Measurements from ENCODE around the gene BRD3. TPM values are rescaled to one million over a fixed set of nuclear protein-coding genes. Genes with fewer than 3 reads are reported as not detected.

BRD3 gene
- total RNA-seq, 1 donor = 6.9 TPM

- Histone ChIP-seq H3K27ac (ENCODE audit: low read depth, low read length) (peak overlapping the region; percentile 23), H3K4me1 (ENCODE audit: insufficient read depth, low read length) (peaks cover 44% of the 10 kb centered on the region), H3K79me2 (ENCODE audit: insufficient read depth, low read length) (peaks cover 99% of the 10 kb centered on the region), H3K36me3 (ENCODE audit: insufficient read depth, low read length) (no peaks in the 10 kb centered on the region), H3K27me3 (ENCODE audit: insufficient read depth, low read length) (no peaks in the 10 kb centered on the region), H3K9me3 (ENCODE audit: low read depth, low read length) (no peaks in the 10 kb centered on the region), H3K4me2 (ENCODE audit: insufficient read depth, low read length) (no peak overlapping the region), H3K4me3 (ENCODE audit: insufficient read depth, low read length) (no peak overlapping the region), H4K20me1 (ENCODE audit: insufficient read depth, low read length) (peaks cover 74% of the 10 kb centered on the region), H2AFZ (ENCODE audit: low read length) (no peak overlapping the region)
- DNase-seq (ENCODE audit: insufficient read length, low spot score, missing footprints) = peak; percentile 81
- TF ChIP-seq CTCF (IDR thresholded peaks at IDR 0.05; ENCODE audit: extremely low read depth, low read depth, low read length) = no peak
These were observed 7.3 kb downstream of the BRD3 start for GRCh38 chr9:134060546-134060945.

- Histone ChIP-seq H4K20me1 (ENCODE audit: insufficient read depth, low read length) (peaks cover 74% of the 10 kb centered on the region), H2AFZ (ENCODE audit: low read length) (no peak overlapping the region), H3K4me3 (ENCODE audit: insufficient read depth, low read length) (no peak overlapping the region), H3K4me2 (ENCODE audit: insufficient read depth, low read length) (no peak overlapping the region), H3K27me3 (ENCODE audit: insufficient read depth, low read length) (no peaks in the 10 kb centered on the region), H3K79me2 (ENCODE audit: insufficient read depth, low read length) (peaks cover 99% of the 10 kb centered on the region), H3K9me3 (ENCODE audit: low read depth, low read length) (no peaks in the 10 kb centered on the region), H3K4me1 (ENCODE audit: insufficient read depth, low read length) (peaks cover 42% of the 10 kb centered on the region), H3K36me3 (ENCODE audit: insufficient read depth, low read length) (no peaks in the 10 kb centered on the region), H3K27ac (ENCODE audit: low read depth, low read length) (peak overlapping the region; percentile 53)
- peak; percentile 94 for DNase-seq (ENCODE audit: insufficient read length, low spot score, missing footprints)
- TF ChIP-seq CTCF (IDR thresholded peaks at IDR 0.05; ENCODE audit: extremely low read depth, low read depth, low read length) = no peak
These were observed 8.0 kb downstream of the BRD3 start for GRCh38 chr9:134059661-134060395.

GRCh38 chr9:134059188-134059641 is 8.6 kb downstream of the BRD3 start:
- Histone ChIP-seq H3K4me3 (ENCODE audit: insufficient read depth, low read length) (no peak overlapping the region), H3K4me2 (ENCODE audit: insufficient read depth, low read length) (peak overlapping the region; percentile 23), H3K27me3 (ENCODE audit: insufficient read depth, low read length) (no peaks in the 10 kb centered on the region), H3K36me3 (ENCODE audit: insufficient read depth, low read length) (no peaks in the 10 kb centered on the region), H3K4me1 (ENCODE audit: insufficient read depth, low read length) (peaks cover 42% of the 10 kb centered on the region), H3K9me3 (ENCODE audit: low read depth, low read length) (no peaks in the 10 kb centered on the region), H3K79me2 (ENCODE audit: insufficient read depth, low read length) (peaks cover 99% of the 10 kb centered on the region), H2AFZ (ENCODE audit: low read length) (no peak overlapping the region), H3K27ac (ENCODE audit: low read depth, low read length) (peak overlapping the region; percentile 53), H4K20me1 (ENCODE audit: insufficient read depth, low read length) (peaks cover 78% of the 10 kb centered on the region)
- TF ChIP-seq CTCF (IDR thresholded peaks at IDR 0.05; ENCODE audit: extremely low read depth, low read depth, low read length) = no peak
- no peak for DNase-seq (ENCODE audit: insufficient read length, low spot score, missing footprints)

- Histone ChIP-seq H3K4me1 (ENCODE audit: insufficient read depth, low read length) (peaks cover 42% of the 10 kb centered on the region), H3K36me3 (ENCODE audit: insufficient read depth, low read length) (no peaks in the 10 kb centered on the region), H3K79me2 (ENCODE audit: insufficient read depth, low read length) (peaks cover 100% of the 10 kb centered on the region), H3K27ac (ENCODE audit: low read depth, low read length) (peak overlapping the region; percentile 4), H3K9me3 (ENCODE audit: low read depth, low read length) (no peaks in the 10 kb centered on the region), H2AFZ (ENCODE audit: low read length) (no peak overlapping the region), H3K4me2 (ENCODE audit: insufficient read depth, low read length) (peak overlapping the region; percentile 23), H4K20me1 (ENCODE audit: insufficient read depth, low read length) (peaks cover 77% of the 10 kb centered on the region), H3K27me3 (ENCODE audit: insufficient read depth, low read length) (no peaks in the 10 kb centered on the region), H3K4me3 (ENCODE audit: insufficient read depth, low read length) (no peak overlapping the region)
- no peak for TF ChIP-seq CTCF (IDR thresholded peaks at IDR 0.05; ENCODE audit: extremely low read depth, low read depth, low read length)
- DNase-seq (ENCODE audit: insufficient read length, low spot score, missing footprints) = peak; percentile 99
These were observed 9.1 kb downstream of the BRD3 start for GRCh38 chr9:134058716-134059115.
